Stimulated activated CD4-positive, alpha-beta T cell treated with anti-CD3 and anti-CD28 coated beads, TNF-alpha, amount 100 ng/mL, for 1 hour (primary cell): ENCODE data around the gene KCTD17.
A peak's percentile ranks its signal among the peaks of the same experiment; 100 is the strongest.

Source experiments
- DNase-seq, 3 donors: peaks; one replicate each; pipeline ENCODE4 v3.0.0-alpha.2; 2020; ENCODE audit warnings: low read depth in 3 of 3, low spot score in 1 of 3

The KCTD17 gene

DNA sequence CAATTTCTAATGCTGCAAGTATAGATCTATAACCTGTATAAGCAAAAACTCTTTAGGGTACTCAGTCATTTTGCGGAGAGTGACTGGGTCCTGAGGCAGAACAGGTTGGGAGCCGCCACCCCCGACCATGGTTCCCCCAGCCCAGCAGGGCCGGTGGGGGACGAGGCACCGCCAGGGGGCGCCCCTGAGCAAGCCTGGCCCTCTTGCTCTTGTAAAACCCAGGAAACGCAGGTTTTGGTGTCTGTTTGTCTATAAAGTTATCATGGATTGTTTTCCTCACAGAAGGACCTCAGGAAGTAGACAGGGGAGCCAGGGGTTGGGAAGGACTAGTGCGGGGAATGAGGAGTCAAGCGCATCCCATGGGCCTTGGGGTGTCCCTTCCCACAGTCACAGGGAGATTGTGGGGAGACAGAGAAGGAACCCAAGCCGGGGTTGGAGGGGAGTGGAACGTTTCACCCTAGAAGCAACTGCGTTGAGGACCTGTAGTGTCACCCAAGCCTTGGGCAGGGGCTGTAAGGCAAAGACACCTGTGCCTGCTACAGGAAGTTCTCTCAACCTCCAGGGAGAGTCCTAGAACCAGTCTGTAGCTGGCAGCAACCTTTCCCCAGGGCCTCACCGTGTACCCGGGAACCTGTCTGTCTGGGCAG is 26.4 kb downstream of the KCTD17 start:
- DNase-seq, result peak; percentile 58 to 92 (median 78)

- no peak for DNase-seq
These were observed 27.6 kb downstream of the KCTD17 start for GRCh38 chr22:37079158-37079557.

DNA sequence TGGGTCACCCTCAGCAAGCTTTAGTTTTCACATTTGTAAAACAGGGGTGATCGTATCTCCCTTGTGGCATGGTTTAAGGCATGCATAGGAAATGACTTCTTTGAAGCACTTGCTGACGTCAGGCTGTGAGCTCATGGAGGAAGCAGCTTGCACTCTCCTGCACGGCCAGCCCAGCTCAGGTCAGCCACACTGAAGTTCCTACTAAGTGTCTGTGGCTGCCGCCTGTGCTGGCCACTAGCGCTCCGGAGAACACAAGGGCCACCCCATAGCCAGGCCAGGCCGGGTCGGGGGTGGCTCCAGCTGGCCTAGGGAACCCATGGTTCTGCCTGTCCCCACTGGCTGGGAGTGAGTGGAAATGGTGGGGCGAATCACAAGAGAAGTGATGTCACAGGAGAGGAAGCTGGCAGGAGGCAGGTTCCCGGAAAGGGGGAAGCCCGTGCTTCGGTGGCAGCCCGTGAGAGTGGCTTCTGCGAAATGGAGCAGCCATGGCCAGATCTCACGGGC is 28.2 kb downstream of the KCTD17 start:
- peak; percentile 34 to 52 (median 45) for DNase-seq

GRCh38 chr22:37080438-37080837 is 28.9 kb downstream of the KCTD17 start:
- no peak for DNase-seq

DNA sequence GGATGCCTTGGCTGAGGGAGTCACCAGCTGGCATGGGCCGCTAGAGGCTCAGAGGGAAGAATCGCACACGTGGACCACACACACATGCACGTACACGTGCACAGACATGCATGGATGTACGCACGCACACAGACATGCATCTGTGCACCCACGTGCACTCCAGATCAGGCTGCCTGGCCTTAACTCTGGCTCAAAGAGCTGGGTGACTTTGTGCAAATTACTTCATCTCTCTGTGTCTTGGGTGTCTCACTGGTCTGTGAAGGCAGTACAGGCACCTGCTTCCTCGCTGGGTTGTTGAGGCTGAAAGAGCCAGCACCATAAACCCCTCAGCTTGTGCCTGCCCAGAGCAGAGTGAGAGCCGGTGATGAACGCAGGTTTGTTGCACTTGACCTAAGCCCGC is 29.3 kb downstream of the KCTD17 start:
- DNase-seq, result no peak

GRCh38 chr22:37082251-37082873 is 30.8 kb downstream of the KCTD17 start:
- DNase-seq, result no peak

DNA sequence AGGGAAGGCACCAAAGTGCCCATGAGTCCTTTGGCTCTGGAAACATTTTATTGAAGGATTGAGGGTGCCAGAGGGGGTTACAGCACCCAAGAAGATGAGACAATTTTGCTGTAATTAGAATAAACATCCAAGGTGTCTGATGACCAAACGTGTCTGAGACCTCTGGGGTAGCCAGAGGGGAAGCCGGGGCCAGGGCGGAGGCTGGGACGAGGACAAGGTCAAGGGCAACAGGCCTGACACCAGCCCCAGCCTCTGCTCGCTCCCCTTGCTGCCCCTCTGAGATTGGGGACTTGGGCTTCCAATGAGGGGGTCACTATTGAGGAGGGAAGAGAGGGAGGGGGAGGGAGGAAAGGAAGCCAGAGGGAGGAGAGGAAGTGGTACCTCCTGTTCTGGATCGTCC is 32.4 kb downstream of the KCTD17 start:
- no peak for DNase-seq

DNA sequence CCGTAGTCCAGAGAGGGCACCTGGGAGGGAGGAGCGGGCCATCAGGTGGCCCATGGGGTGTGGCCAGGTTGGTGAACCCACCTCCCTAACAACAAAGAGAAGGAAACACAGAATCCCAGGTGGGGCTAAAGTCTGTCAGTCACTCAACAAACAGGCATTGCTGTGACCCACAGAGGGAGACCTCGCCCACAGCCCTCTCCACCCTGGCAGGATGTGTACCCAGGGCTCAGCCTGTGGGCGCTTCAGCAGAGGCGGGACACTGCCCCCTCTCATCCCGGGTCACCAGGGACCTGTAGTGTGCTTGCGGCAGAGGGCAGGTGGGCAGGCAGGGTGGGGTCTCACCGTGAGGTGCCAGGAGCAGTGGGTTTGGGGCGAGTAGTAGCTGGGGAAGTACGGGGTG is 32.8 kb downstream of the KCTD17 start:
- DNase-seq, result no peak

GRCh38 chr22:37086184-37086583 is 34.6 kb downstream of the KCTD17 start:
- DNase-seq, result no peak

GRCh38 chr22:37088108-37088605 is 36.6 kb downstream of the KCTD17 start:
- no peak for DNase-seq

DNA sequence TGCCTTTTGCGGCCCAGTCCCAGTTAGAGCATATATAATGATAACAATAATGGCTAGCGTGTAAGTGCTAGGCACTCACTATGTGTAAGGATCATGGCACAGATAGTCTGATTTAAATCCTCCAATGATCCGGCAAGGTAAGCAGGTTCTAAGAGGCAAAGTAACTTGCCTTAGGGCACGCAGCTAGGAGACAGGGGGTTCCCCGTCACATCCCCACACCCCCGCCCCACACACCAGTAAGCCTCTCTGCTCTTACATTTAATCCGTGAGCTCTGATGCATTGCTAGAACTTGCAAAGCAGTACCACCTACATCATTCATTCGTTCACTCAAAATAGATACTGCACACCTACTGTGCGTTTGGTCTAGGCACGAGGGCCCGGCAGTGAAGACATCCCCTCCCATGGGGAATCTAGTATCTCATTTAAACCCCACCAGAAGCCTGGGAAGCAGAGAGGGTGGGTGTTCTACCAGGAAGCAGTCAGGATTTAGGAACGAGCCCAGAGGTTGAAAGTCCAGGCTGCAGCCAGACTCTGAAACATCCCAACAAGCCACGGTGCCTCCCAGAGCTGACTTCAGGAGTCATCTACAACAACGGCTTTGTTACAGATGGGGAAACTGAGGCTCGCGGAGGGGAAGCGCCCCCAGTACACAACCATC is 37.3 kb downstream of the KCTD17 start:
- DNase-seq, result no peak

- DNase-seq, result no peak
These were observed 37.9 kb downstream of the KCTD17 start for GRCh38 chr22:37089434-37089833.

DNA sequence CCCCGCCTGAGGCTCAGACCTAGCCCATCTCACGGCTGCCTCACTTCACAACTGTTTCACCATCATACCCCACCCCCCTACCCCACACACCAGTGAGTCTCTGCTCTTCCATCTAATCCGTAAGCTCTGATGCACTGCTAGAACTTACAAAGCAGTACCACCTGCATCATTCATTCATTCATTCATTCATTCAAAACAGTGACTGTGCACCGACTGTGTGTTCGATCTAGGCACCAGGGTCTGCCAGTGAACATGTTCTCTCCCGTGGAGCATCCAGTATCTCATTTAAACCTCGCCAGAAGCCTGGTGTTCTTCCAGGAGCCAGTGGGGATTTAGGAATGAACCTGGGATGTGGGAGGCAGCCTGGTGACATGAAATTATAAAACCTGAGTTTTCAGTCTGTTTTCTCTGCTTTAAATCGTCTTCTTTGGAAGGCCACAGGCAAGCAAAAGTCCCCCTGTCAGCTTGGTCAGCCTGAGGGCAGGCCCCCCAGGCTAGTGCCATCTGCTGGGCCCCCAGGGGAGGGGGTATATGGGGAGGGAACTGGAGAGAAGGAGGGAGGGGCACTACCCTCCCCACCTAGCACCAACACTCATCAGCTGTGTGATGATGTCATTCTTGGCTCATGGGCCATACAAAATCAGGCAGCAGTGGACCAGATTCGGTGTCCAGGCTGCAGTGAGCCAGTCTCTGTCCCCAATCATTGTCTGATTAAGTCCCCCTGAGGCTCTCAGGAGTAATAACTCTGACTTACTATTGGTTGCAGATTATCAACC is 39.6 kb downstream of the KCTD17 start:
- DNase-seq, result no peak

DNA sequence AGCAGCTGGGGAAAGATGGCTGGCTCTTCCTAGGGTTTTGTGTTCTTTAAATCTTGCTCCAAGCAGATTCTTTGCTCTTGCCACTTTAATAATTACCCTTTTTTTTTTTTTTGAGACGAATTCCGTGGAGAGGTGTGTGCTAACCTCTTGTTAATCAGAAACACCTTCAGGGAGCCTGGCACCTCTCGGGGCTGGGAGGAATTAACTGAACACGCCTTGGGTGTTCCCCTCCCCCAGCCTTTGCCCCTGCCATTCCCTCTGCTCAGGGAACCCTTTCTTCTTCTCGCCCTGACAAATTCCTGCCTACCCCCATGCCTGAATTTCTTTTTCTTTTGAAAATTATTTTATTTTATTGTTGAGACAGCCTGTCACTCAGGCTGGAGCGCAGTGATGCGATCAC is 40.5 kb downstream of the KCTD17 start:
- no peak for DNase-seq

DNA sequence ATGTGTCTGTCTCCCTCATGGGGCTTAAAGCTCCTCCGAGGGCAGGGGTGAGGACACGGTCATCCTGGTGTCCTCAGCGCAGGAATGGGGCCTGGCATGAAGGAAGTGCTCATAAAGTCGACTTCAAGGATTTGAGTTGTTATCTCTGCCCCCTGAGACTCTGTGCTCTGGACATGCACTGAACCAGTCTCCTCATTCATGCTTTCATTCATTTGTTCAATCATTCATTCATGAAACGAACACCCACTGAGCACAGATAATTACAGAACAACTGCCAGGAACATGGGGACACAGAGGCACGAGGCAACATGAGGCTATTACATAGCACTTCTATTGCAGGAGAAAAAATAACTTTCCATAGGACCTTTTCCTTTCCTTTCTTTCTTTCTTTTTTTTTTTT is 41.5 kb downstream of the KCTD17 start:
- DNase-seq, result no peak

GRCh38 chr22:37094239-37094638 is 42.7 kb downstream of the KCTD17 start:
- no peak for DNase-seq

GRCh38 chr22:37095113-37095512 is 43.6 kb downstream of the KCTD17 start:
- DNase-seq, result peak in 1 of 3 donors; percentile 36

GRCh38 chr22:37097346-37097745 is 45.8 kb downstream of the KCTD17 start:
- no peak for DNase-seq

DNA sequence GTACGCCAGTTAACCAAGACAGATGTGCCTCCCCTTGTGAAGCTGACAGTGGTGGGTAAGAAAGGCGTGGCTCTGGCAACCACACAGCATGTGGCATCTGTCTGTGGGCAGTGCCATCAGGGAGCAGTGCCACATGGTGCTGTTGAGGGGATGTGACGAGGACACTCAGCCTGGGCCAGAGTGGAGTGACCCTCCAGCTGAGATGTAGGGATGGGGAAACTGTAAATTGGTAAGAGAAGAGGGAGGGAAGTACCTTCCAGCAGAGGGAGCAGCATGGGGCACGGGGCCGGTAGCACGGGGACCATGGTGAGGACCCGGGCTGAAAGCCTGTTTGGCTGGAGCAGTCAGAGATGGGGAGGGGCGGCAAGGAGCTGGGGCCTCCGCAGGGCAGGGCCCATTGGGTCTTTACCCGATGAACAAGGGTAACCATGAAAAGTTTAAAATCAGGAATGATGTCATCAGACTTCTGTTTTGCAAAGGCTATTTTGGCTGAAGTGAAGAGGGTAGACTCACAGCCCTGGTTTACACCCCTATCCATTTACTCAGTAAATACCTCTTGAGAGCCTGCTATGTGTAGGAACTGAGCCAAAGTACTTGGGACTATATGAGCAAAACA is 47.5 kb downstream of the KCTD17 start:
- DNase-seq, result no peak

GRCh38 chr22:37100589-37101127 is 49.1 kb downstream of the KCTD17 start:
- DNase-seq, result no peak
